ENCODE results near the gene PDZRN3.

GRCh38 chr3:73591286-73591800 lies 33.4 kb downstream of the PDZRN3 start:
- TF ChIP-seq TP53 (CRISPR knock-in tag; IDR thresholded peaks at IDR 0.05) = no peak
- TF ChIP-seq CTCF (IDR thresholded peaks at IDR 0.05) = no peak
- TF ChIP-seq MAX (IDR thresholded peaks at IDR 0.05) = no peak
- TF ChIP-seq ESRRA (IDR thresholded peaks at IDR 0.05; ENCODE audit: borderline replicate concordance, low read length) = no peak
- no peak for TF ChIP-seq CHD2 (IDR thresholded peaks at IDR 0.05; ENCODE audit: low read length, partially characterized antibody)
- no peak for TF ChIP-seq EP300 (IDR thresholded peaks at IDR 0.05)
- TF ChIP-seq POLR2A (IDR thresholded peaks at IDR 0.05; ENCODE audit: low read length) = no peak
- no peak for TF ChIP-seq PHF8 (IDR thresholded peaks at IDR 0.05; ENCODE audit: borderline replicate concordance, low read depth)
- no peak for TF ChIP-seq RNF2 (IDR thresholded peaks at IDR 0.05; ENCODE audit: borderline replicate concordance, low read depth)
